Neural progenitor cell (in vitro differentiated cells): ENCODE measurements around the gene NRK. TPM values are rescaled to one million over a fixed set of nuclear protein-coding genes. Genes with fewer than 3 reads are reported as not detected.

Source experiments
- DNase-seq: peaks from one replicate; pipeline ENCODE4 v3.0.0-alpha.2; 2016; ENCODE audit warnings: low spot score
- H2AFZ ChIP-seq: fragments of 200-600 bp; sonication (generic); replicated peaks from 2 replicates; pipeline ENCODE4 v1.6.1; 2016; ENCODE audit warnings: antibody characterized with exemption
- H3F3A ChIP-seq: fragments of 200-600 bp; sonication (generic); 2 replicates; pipeline ENCODE4 v1.6.1; 2016; ENCODE audit warnings: antibody characterized with exemption, low read depth
- H3K27ac ChIP-seq: fragments of 200-600 bp; sonication (generic); 2 replicates; pipeline ENCODE4 v1.5.1; 2016; ENCODE audit warnings: mild to moderate bottlenecking
- H3K27me3 ChIP-seq: fragments of 200-600 bp; sonication (generic); 2 replicates; pipeline ENCODE4 v1.6.1; 2016; ENCODE audit warnings: mild to moderate bottlenecking, moderate library complexity
- H3K36me3 ChIP-seq: fragments of 200-600 bp; sonication (generic); 2 replicates; pipeline ENCODE4 v1.5.1; 2016
- H3K4me1 ChIP-seq: fragments of 200-600 bp; sonication (generic); 2 replicates; pipeline ENCODE4 v1.6.1; 2016; ENCODE audit warnings: mixed run types
- H3K4me2 ChIP-seq: fragments of 200-600 bp; sonication (generic); 2 replicates; pipeline ENCODE4 v1.6.1; 2016
- H3K4me3 ChIP-seq: fragments of 200-600 bp; sonication (generic); 2 replicates; pipeline ENCODE4 v1.5.1; 2016
- H3K79me2 ChIP-seq: fragments of 200-600 bp; sonication (generic); 2 replicates; pipeline ENCODE4 v1.6.1; 2016; ENCODE audit warnings: low read depth
- H3K9ac ChIP-seq: fragments of 200-600 bp; sonication (generic); 2 replicates; pipeline ENCODE4 v1.6.1; 2016
- H3K9me3 ChIP-seq: fragments of 200-600 bp; sonication (generic); 2 replicates; pipeline ENCODE4 v1.5.1; 2016; ENCODE audit warnings: low read depth
- H4K20me1 ChIP-seq: fragments of 200-600 bp; sonication (generic); 2 replicates; pipeline ENCODE4 v1.6.1; 2016; ENCODE audit warnings: low read depth
- H3K27ac Mint-ChIP-seq: 3 replicates; pipeline ENCODE4 v1.8.0; 2021; ENCODE audit warnings: mixed read lengths
- H3K27me3 Mint-ChIP-seq: 2 replicates; pipeline ENCODE4 v1.8.0; 2022; ENCODE audit warnings: low read depth, mild to moderate bottlenecking, inconsistent platforms, moderate library complexity, mixed read lengths; ENCODE audit not compliant: insufficient read depth
- H3K36me3 Mint-ChIP-seq: 3 replicates; pipeline ENCODE4 v1.8.0; 2021; ENCODE audit warnings: mixed read lengths
- H3K4me1 Mint-ChIP-seq: 3 replicates; pipeline ENCODE4 v1.8.0; 2021; ENCODE audit warnings: mixed read lengths
- H3K4me3 Mint-ChIP-seq: 3 replicates; pipeline ENCODE4 v1.8.0; 2021; ENCODE audit warnings: mild to moderate bottlenecking, moderate library complexity, mixed read lengths
- H3K9me3 Mint-ChIP-seq: 3 replicates; pipeline ENCODE4 v1.8.0; 2020; ENCODE audit warnings: mixed read lengths
- EZH2 ChIP-seq: fragments of 200-600 bp; sonication (generic); IDR thresholded peaks from 2 replicates; pipeline ENCODE4 v1.6.1; 2017; ENCODE audit warnings: antibody characterized with exemption, mild to moderate bottlenecking, moderate library complexity
- EZH2phosphoT487 ChIP-seq: fragments of 200-600 bp; sonication (generic); IDR thresholded peaks from 2 replicates; pipeline ENCODE4 v1.6.1; 2017; ENCODE audit warnings: antibody characterized with exemption
- total RNA-seq: library from RNA; depleted of rRNA; stranded (reverse); fragments of >200 nt; gene quantifications from 2 replicates; pipeline ENCODE4 v1.2.3, GENCODE V29; 2015; ENCODE audit warnings: low replicate concordance
- TF ChIP-seq, protein P1 (sequence below): fragments of 200-600 bp; sonication (generic); IDR thresholded peaks from 2 replicates; pipeline ENCODE4 v1.5.1; 2017; ENCODE audit warnings: antibody characterized with exemption, mild to moderate bottlenecking

Gene NRK
- total RNA-seq, 1 donor from 2014 or later = not detected

DNA sequence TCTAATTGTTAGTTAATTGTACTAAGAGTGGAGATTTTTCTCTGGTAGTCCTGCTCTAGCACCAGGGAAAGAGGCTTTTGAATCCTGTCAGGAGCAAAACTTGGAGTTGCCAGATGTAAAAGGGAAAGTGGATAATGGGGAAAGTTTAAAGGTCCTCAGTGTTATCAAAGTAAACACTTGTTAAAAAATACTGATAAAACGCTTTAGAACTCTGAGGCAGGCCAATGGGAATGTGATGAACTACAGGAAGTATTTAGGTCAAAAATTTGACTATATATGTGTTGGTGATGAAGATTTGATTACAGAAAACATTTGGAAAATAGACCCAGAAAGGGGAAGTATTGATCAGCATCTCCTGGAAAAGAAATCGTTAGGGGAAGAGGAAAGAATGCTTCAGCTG is 183.3 kb downstream of the NRK start:
- no peaks in the 10 kb centered on the region for H3K36me3 ChIP-seq
- DNase-seq = no peak
- no peaks in the 10 kb centered on the region for H3K36me3 Mint-ChIP-seq
- no peaks in the 10 kb centered on the region for H3K4me1 ChIP-seq
- no peak overlapping the region for H3K4me2 ChIP-seq
- H3K27ac ChIP-seq = no peak overlapping the region
- H3F3A ChIP-seq = no peaks in the 10 kb centered on the region
- H3K27me3 ChIP-seq = no peaks in the 10 kb centered on the region
- H3K4me3 ChIP-seq = no peak overlapping the region
- peaks cover 3% of the 10 kb centered on the region for H3K27me3 Mint-ChIP-seq
- no peaks in the 10 kb centered on the region for H3K79me2 ChIP-seq
- H3K4me1 Mint-ChIP-seq = no peaks in the 10 kb centered on the region
- H3K27ac Mint-ChIP-seq = no peak overlapping the region
- no peak overlapping the region for H3K4me3 Mint-ChIP-seq
- H3K9me3 Mint-ChIP-seq = no peaks in the 10 kb centered on the region
- H3K9ac ChIP-seq = no peak overlapping the region
- H4K20me1 ChIP-seq = no peaks in the 10 kb centered on the region
- H2AFZ ChIP-seq = no peak overlapping the region
- no peak for TF ChIP-seq EZH2
- TF ChIP-seq, protein P1, sequence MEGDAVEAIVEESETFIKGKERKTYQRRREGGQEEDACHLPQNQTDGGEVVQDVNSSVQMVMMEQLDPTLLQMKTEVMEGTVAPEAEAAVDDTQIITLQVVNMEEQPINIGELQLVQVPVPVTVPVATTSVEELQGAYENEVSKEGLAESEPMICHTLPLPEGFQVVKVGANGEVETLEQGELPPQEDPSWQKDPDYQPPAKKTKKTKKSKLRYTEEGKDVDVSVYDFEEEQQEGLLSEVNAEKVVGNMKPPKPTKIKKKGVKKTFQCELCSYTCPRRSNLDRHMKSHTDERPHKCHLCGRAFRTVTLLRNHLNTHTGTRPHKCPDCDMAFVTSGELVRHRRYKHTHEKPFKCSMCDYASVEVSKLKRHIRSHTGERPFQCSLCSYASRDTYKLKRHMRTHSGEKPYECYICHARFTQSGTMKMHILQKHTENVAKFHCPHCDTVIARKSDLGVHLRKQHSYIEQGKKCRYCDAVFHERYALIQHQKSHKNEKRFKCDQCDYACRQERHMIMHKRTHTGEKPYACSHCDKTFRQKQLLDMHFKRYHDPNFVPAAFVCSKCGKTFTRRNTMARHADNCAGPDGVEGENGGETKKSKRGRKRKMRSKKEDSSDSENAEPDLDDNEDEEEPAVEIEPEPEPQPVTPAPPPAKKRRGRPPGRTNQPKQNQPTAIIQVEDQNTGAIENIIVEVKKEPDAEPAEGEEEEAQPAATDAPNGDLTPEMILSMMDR = no peak
- no peak for TF ChIP-seq EZH2phosphoT487
- H3K9me3 ChIP-seq = peaks cover 3% of the 10 kb centered on the region

DNA sequence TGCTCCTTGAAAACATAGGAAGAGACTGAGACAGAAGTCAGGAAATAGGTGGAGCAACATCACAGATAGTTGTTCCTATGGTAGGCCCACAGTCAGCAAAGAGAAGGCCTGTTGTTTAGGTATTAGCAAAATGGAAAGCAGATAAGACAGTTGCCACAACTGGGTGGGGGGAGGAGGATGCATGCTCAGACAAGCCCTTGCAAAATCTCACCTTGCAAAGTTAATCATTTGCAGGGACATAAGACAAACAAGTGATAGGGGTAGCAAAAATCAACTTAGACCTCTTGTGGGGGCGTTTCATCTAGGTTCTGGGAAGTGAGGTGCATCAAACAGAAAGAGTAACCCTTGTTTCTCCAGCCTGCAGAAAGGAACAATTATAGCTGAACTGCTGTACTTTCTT is 185.5 kb downstream of the NRK start:
- H3K27ac Mint-ChIP-seq = no peak overlapping the region
- no peak overlapping the region for H3K4me3 ChIP-seq
- peaks cover 3% of the 10 kb centered on the region for H3K27me3 Mint-ChIP-seq
- H3K9ac ChIP-seq = no peak overlapping the region
- H3F3A ChIP-seq = no peaks in the 10 kb centered on the region
- H3K4me1 ChIP-seq = no peaks in the 10 kb centered on the region
- H3K4me1 Mint-ChIP-seq = no peaks in the 10 kb centered on the region
- H3K36me3 Mint-ChIP-seq = no peaks in the 10 kb centered on the region
- no peaks in the 10 kb centered on the region for H3K27me3 ChIP-seq
- TF ChIP-seq EZH2phosphoT487 (no peak), EZH2 (no peak)
- TF ChIP-seq, protein P1 = no peak
- no peaks in the 10 kb centered on the region for H3K79me2 ChIP-seq
- no peak for DNase-seq
- no peak overlapping the region for H2AFZ ChIP-seq
- peaks cover 3% of the 10 kb centered on the region for H3K9me3 ChIP-seq
- no peak overlapping the region for H3K27ac ChIP-seq
- H4K20me1 ChIP-seq = no peaks in the 10 kb centered on the region
- H3K4me3 Mint-ChIP-seq = no peak overlapping the region
- H3K36me3 ChIP-seq = no peaks in the 10 kb centered on the region
- peaks cover 3% of the 10 kb centered on the region for H3K9me3 Mint-ChIP-seq
- no peak overlapping the region for H3K4me2 ChIP-seq

Other genes with a start within 250 kb of the NRK start
- not detected in 2 replicates for gene SERPINA7, start 216.2 kb downstream of the NRK start, total RNA-seq